Mesenchymal stem cell (in vitro differentiated cells and primary cell): ENCODE results near the gene FOXC1.

Source experiments
- DNase-seq: peaks from one replicate; pipeline ENCODE4 v3.0.0-alpha.2; 2013
- H2AFZ ChIP-seq: one replicate; pipeline ENCODE4 v1.6.1; 2013; ENCODE audit warnings: low read depth, mild to moderate bottlenecking, control low read depth, inconsistent platforms, low read length, moderate library complexity
- H2AK5ac ChIP-seq: 2 replicates; pipeline ENCODE4 v1.6.1; 2013; ENCODE audit warnings: low read length, moderate library complexity, mild to moderate bottlenecking, inconsistent platforms; ENCODE audit not compliant: severe bottlenecking
- H2BK120ac ChIP-seq: one replicate; pipeline ENCODE4 v1.6.1; 2013; ENCODE audit warnings: low read depth, mild to moderate bottlenecking, inconsistent platforms, low read length, moderate library complexity
- H2BK12ac ChIP-seq, 2 experiments: one replicate each; pipeline ENCODE4 v1.6.1; 2013; ENCODE audit warnings: inconsistent platforms in 2 of 2, low read length in 2 of 2, mild to moderate bottlenecking in 2 of 2, moderate library complexity in 2 of 2, control low read depth in 1 of 2
- H2BK15ac ChIP-seq: one replicate; pipeline ENCODE4 v1.6.1; 2013; ENCODE audit warnings: mild to moderate bottlenecking, low read depth, inconsistent platforms; ENCODE audit not compliant: poor library complexity, severe bottlenecking
- H2BK5ac ChIP-seq: 2 replicates; pipeline ENCODE4 v1.6.1; 2013; ENCODE audit warnings: low read depth, mild to moderate bottlenecking, low read length, control low read depth, inconsistent platforms; ENCODE audit not compliant: poor library complexity, severe bottlenecking
- H3K14ac ChIP-seq, 2 experiments: one replicate each; pipeline ENCODE4 v1.6.1; 2013; ENCODE audit warnings: inconsistent platforms in 2 of 2, low read length in 2 of 2, control low read depth in 1 of 2, mild to moderate bottlenecking in 1 of 2, moderate library complexity in 1 of 2
- H3K18ac ChIP-seq, 2 experiments: one replicate each; pipeline ENCODE4 v1.6.1; 2013; ENCODE audit warnings: inconsistent platforms in 2 of 2, low read length in 2 of 2, control low read depth in 1 of 2, low read depth in 1 of 2, mild to moderate bottlenecking in 1 of 2
- H3K23ac ChIP-seq, 2 experiments: one replicate each; pipeline ENCODE4 v1.6.1; 2013; ENCODE audit warnings: inconsistent platforms in 2 of 2, low read length in 2 of 2, mild to moderate bottlenecking in 2 of 2, moderate library complexity in 2 of 2, control low read depth in 1 of 2
- H3K27ac ChIP-seq: 2 replicates; pipeline ENCODE4 v1.5.1; 2013; ENCODE audit warnings: mild to moderate bottlenecking, moderate library complexity, low read length, control low read depth, inconsistent platforms; ENCODE audit not compliant: poor library complexity, severe bottlenecking
- H3K27me3 ChIP-seq, 2 experiments: 2 replicates each; pipeline versions ENCODE4 v1.6.1 to v1.7.0; 2013; ENCODE audit warnings: low read length in 2 of 2, mild to moderate bottlenecking in 2 of 2, moderate library complexity in 2 of 2, control low read depth in 1 of 2, inconsistent platforms in 1 of 2; ENCODE audit not compliant: control insufficient read depth in 1 of 2, insufficient read depth in 1 of 2
- H3K36me3 ChIP-seq, 2 experiments: 2 replicates each; pipeline versions ENCODE4 v1.6.1 to v1.7.0; 2013; ENCODE audit warnings: low read length in 2 of 2, control low read depth in 1 of 2, inconsistent platforms in 1 of 2, low read depth in 1 of 2, mild to moderate bottlenecking in 1 of 2; ENCODE audit not compliant: insufficient read depth in 2 of 2, control insufficient read depth in 1 of 2
- H3K4ac ChIP-seq, 2 experiments: one replicate each; pipeline ENCODE4 v1.6.1; 2013; ENCODE audit warnings: inconsistent platforms in 2 of 2, low read length in 2 of 2, mild to moderate bottlenecking in 2 of 2, moderate library complexity in 2 of 2, control low read depth in 1 of 2, low read depth in 1 of 2
- H3K4me1 ChIP-seq: 2 replicates; pipeline ENCODE4 v1.6.1; 2013; ENCODE audit warnings: low read depth, low read length, control low read depth; ENCODE audit not compliant: control insufficient read depth, insufficient read depth
- H3K4me2 ChIP-seq: 2 replicates; pipeline ENCODE4 v1.6.1; 2013; ENCODE audit warnings: low read length, mild to moderate bottlenecking, inconsistent platforms; ENCODE audit not compliant: poor library complexity, severe bottlenecking
- H3K4me3 ChIP-seq, 2 experiments: 2 replicates each; pipeline versions ENCODE4 v1.5.1 to v1.7.0; 2013; ENCODE audit warnings: low read length in 2 of 2, mild to moderate bottlenecking in 2 of 2, control low read depth in 1 of 2, low read depth in 1 of 2; ENCODE audit not compliant: insufficient read depth in 1 of 2
- H3K79me1 ChIP-seq: replicated peaks from 2 replicates; pipeline ENCODE4 v1.6.1; 2013; ENCODE audit warnings: mild to moderate bottlenecking, control low read depth, low read length, inconsistent platforms; ENCODE audit not compliant: poor library complexity, severe bottlenecking
- H3K9ac ChIP-seq: 2 replicates; pipeline ENCODE4 v1.7.0; 2013; ENCODE audit warnings: mild to moderate bottlenecking, low read length, moderate library complexity
- H3K9me3 ChIP-seq: 2 replicates; pipeline ENCODE4 v1.7.0; 2013; ENCODE audit warnings: mild to moderate bottlenecking, low read length; ENCODE audit not compliant: control insufficient read depth
- H4K8ac ChIP-seq: one replicate; pipeline ENCODE4 v1.6.1; 2013; ENCODE audit warnings: inconsistent platforms, mild to moderate bottlenecking, low read length, moderate library complexity
- H4K91ac ChIP-seq: one replicate; pipeline ENCODE4 v1.6.1; 2013; ENCODE audit warnings: mild to moderate bottlenecking, low read length, inconsistent platforms
- WGBS: methylation state at CpG from one replicate; pipeline ENCODE4 v1.1.7; 2013; ENCODE audit warnings: mixed read lengths; 5-methylcytosine and 5-hydroxymethylcytosine counted together

FOXC1 gene

GRCh38 chr6:1605004-1605892, 4.5 kb upstream of the FOXC1 start:
- Histone ChIP-seq H4K91ac (no peak overlapping the region), H3K4me3 (peak overlapping the region; percentile 41 to 65), H3K9ac (no peak overlapping the region), H3K27ac (no peak overlapping the region), H3K79me1 (no peaks in the 10 kb centered on the region), H3K18ac (no peak overlapping the region), H3K36me3 (no peaks in the 10 kb centered on the region), H2BK120ac (no peak overlapping the region), H3K23ac (no peak overlapping the region), H2BK15ac (no peak overlapping the region), H3K27me3 (peaks cover 54 to 89% of the 10 kb centered on the region in 2 experiments), H3K4me1 (peaks cover 40% of the 10 kb centered on the region), H3K4me2 (peak overlapping the region; percentile 93), H3K4ac (no peak overlapping the region), H2AK5ac (no peak overlapping the region), H2BK12ac (no peak overlapping the region), H3K14ac (no peak overlapping the region), H2AFZ (no peak overlapping the region), H2BK5ac (no peak overlapping the region), H4K8ac (no peak overlapping the region), H3K9me3 (no peaks in the 10 kb centered on the region)
- no peak for DNase-seq
- WGBS = 4% methylated on average over 49 of the region's 65 CpGs

- no peaks in the 10 kb centered on the region for H3K79me1 ChIP-seq
- H3K4ac ChIP-seq = no peak overlapping the region
- no peak overlapping the region for H2BK5ac ChIP-seq
- H3K14ac ChIP-seq = no peak overlapping the region
- DNase-seq = no peak
- H3K27ac ChIP-seq = no peak overlapping the region
- no peak overlapping the region for H4K8ac ChIP-seq
- peaks cover 54 to 80% of the 10 kb centered on the region in 2 experiments for H3K27me3 ChIP-seq
- peak overlapping the region in 1 of 2 experiments; percentile 15 for H3K4me3 ChIP-seq
- no peak overlapping the region for H3K23ac ChIP-seq
- H3K9ac ChIP-seq = no peak overlapping the region
- WGBS = 5% methylated on average over 23 of the region's 26 CpGs
- H3K4me1 ChIP-seq = peaks cover 43% of the 10 kb centered on the region
- no peak overlapping the region for H3K4me2 ChIP-seq
- no peak overlapping the region for H2BK120ac ChIP-seq
- no peaks in the 10 kb centered on the region for H3K36me3 ChIP-seq
- no peak overlapping the region for H2BK12ac ChIP-seq
- H3K9me3 ChIP-seq = no peaks in the 10 kb centered on the region
- H4K91ac ChIP-seq = no peak overlapping the region
- H3K18ac ChIP-seq = no peak overlapping the region
- no peak overlapping the region for H2BK15ac ChIP-seq
- no peak overlapping the region for H2AFZ ChIP-seq
- H2AK5ac ChIP-seq = no peak overlapping the region
These were observed 3.6 kb upstream of the FOXC1 start for GRCh38 chr6:1605893-1606779.

- peaks cover 54 to 72% of the 10 kb centered on the region in 2 experiments for H3K27me3 ChIP-seq
- H3K9ac ChIP-seq = no peak overlapping the region
- H2BK15ac ChIP-seq = no peak overlapping the region
- H3K4me2 ChIP-seq = peak overlapping the region; percentile 48
- H2BK12ac ChIP-seq = no peak overlapping the region
- H3K18ac ChIP-seq = no peak overlapping the region
- no peak overlapping the region for H3K14ac ChIP-seq
- H4K91ac ChIP-seq = no peak overlapping the region
- H2BK5ac ChIP-seq = no peak overlapping the region
- WGBS = 2% methylated on average over 17 of the region's 22 CpGs
- H3K79me1 ChIP-seq = no peaks in the 10 kb centered on the region
- no peak overlapping the region for H2AK5ac ChIP-seq
- no peak overlapping the region for H3K23ac ChIP-seq
- no peak overlapping the region for H3K27ac ChIP-seq
- peak overlapping the region in 1 of 2 experiments; percentile 52 for H3K4me3 ChIP-seq
- H3K4ac ChIP-seq = no peak overlapping the region
- no peaks in the 10 kb centered on the region for H3K9me3 ChIP-seq
- DNase-seq = no peak
- no peak overlapping the region for H4K8ac ChIP-seq
- H2AFZ ChIP-seq = no peak overlapping the region
- H3K36me3 ChIP-seq = no peaks in the 10 kb centered on the region
- peaks cover 47% of the 10 kb centered on the region for H3K4me1 ChIP-seq
- H2BK120ac ChIP-seq = no peak overlapping the region
These were observed 2.8 kb upstream of the FOXC1 start for GRCh38 chr6:1606780-1607515.
